Measurements from ENCODE around the gene ZNF827. TPM values are rescaled to one million over a fixed set of nuclear protein-coding genes. Genes with fewer than 3 reads are reported as not detected.

ZNF827 gene
- total RNA-seq, 1 experiment from 2014 or later: 29.4 TPM

DNA sequence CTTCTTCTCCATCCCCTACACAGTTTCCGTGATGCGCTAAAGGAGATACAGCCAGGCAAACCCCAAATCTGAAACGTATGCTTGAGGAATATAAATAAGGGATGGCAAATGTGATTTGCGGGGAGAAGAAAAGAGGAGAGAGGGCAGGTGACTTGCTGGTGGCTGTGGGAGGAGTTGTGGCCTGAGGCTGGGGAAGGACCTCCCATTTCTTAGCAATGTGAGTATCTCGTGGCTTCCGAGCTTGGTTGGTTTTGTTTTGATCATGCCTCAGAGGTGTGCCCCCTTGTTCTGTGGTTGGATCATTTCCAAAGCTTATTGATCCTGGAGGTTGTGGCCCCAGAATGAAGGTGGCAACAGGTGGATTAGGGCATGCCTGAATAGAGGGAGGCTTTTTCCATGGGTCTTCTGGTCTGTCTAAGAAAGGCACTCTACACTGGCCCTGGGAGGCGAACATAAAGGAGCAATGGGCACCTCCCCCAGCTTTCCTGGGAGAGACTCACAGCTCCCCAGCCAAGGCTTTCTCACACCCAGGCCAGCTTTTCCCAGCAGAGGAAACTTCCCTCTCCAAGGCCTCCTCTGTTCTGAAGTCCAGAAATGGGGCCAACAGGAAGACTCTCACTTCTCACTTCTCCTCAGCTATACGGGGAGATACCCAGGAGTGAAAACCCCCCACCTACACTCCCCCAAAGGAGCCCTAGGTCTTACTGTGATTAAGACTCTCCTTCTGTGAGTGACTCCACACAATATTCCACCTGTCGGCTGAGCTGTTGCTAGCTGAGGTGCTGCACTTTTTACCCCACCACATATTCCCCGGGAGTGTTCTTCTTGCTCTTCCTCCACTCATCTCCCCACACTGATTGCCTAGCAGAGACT is 218.6 kb downstream of the ZNF827 start:
- Histone ChIP-seq H4K20me1 (ENCODE audit: control insufficient read depth, insufficient read depth, insufficient read length) (no peaks in the 10 kb centered on the region), H4K91ac (ENCODE audit: insufficient read length, low read depth, low read length) (no peak overlapping the region), H3K9me3 (ENCODE audit: control insufficient read depth, low read depth, low read length) (peaks cover 8% of the 10 kb centered on the region), H3K14ac (ENCODE audit: insufficient read depth, low read length) (no peak overlapping the region), H3K4me1 (ENCODE audit: insufficient read depth, low read length) (peaks cover 3% of the 10 kb centered on the region; the same call in 1 of the 2 replicates), H2BK120ac (ENCODE audit: low read depth, low read length, poor library complexity, severe bottlenecking) (no peak overlapping the region), H3K23me2 (ENCODE audit: insufficient read length, low read depth, low read length, poor library complexity, severe bottlenecking) (no peaks in the 10 kb centered on the region), H3K18ac (ENCODE audit: insufficient read length, low read depth, low read length) (no peak overlapping the region), H3K23ac (ENCODE audit: insufficient read length, low read depth, low read length) (no peak overlapping the region), H3K4me2 (ENCODE audit: insufficient read depth, insufficient read length, low read length) (no peak overlapping the region), H2BK5ac (ENCODE audit: insufficient read length, low read length) (no peak overlapping the region), H3K56ac (ENCODE audit: insufficient read length, low read depth, low read length) (no peak overlapping the region), H2BK15ac (ENCODE audit: low read depth, low read length) (no peak overlapping the region), H3K27me3 (ENCODE audit: insufficient read depth, low read length) (no peaks in the 10 kb centered on the region), H2BK20ac (ENCODE audit: low read depth, low read length, poor library complexity, severe bottlenecking) (no peak overlapping the region), H3K79me1 (ENCODE audit: insufficient read depth, low read depth, low read length, poor library complexity, severe bottlenecking) (no peaks in the 10 kb centered on the region), H3K27ac (ENCODE audit: insufficient read length, low read depth, low read length) (no peak overlapping the region), H4K5ac (ENCODE audit: insufficient read length, low read depth, low read length) (no peak overlapping the region), H2BK12ac (ENCODE audit: insufficient read length, low read depth, low read length) (no peak overlapping the region), H3K9ac (ENCODE audit: extremely low read depth, insufficient read length, low read length) (no peak overlapping the region), H3K4ac (ENCODE audit: low read depth, low read length) (no peak overlapping the region), H3T11ph (ENCODE audit: low read length) (no peak overlapping the region), H3K79me2 (ENCODE audit: insufficient read depth, low read length) (no peaks in the 10 kb centered on the region), H2AFZ (ENCODE audit: low read length) (no peak overlapping the region), H4K8ac (replicated peaks; ENCODE audit: insufficient read length, low read depth, low read length) (no peak overlapping the region), H2AK5ac (ENCODE audit: insufficient read length, low read length) (no peak overlapping the region)
- Mint-ChIP-seq H3K27ac (peak overlapping the region in 1 of 3 experiments; percentile 53; a peak in 1 of 7 replicates), H3K9me3 (peaks cover 8 to 14% of the 10 kb centered on the region in 2 experiments), H3K4me3 (no peak overlapping the region), H3K4me1 (peaks cover 12 to 17% of the 10 kb centered on the region in 2 experiments), H3K36me3 (ENCODE audit: insufficient read depth in 1 of 3, low read depth in 3 of 3) (peaks cover 4 to 33% (median 12%) of the 10 kb centered on the region in 3 experiments), H3K27me3 (ENCODE audit: low read depth) (no peaks in the 10 kb centered on the region)
- TF ChIP-seq, protein P1, sequence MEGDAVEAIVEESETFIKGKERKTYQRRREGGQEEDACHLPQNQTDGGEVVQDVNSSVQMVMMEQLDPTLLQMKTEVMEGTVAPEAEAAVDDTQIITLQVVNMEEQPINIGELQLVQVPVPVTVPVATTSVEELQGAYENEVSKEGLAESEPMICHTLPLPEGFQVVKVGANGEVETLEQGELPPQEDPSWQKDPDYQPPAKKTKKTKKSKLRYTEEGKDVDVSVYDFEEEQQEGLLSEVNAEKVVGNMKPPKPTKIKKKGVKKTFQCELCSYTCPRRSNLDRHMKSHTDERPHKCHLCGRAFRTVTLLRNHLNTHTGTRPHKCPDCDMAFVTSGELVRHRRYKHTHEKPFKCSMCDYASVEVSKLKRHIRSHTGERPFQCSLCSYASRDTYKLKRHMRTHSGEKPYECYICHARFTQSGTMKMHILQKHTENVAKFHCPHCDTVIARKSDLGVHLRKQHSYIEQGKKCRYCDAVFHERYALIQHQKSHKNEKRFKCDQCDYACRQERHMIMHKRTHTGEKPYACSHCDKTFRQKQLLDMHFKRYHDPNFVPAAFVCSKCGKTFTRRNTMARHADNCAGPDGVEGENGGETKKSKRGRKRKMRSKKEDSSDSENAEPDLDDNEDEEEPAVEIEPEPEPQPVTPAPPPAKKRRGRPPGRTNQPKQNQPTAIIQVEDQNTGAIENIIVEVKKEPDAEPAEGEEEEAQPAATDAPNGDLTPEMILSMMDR (conservative IDR thresholded peaks at IDR 0.05): no peak
- DNase-seq: no peak
- WGBS (ENCODE audit: extremely low coverage, insufficient read length, low lambda C conversion rate): no CpG with 5 or more reads among the region's 10 CpGs

All from H9 (cell line).